C4-2B (cell line): ENCODE measurements around the gene TRIM69.

ENCODE experiments used
- H3K27ac ChIP-seq: fragments of 450-650 bp; 2 replicates; pipeline ENCODE4 v1.5.1; 2017
- ZFX ChIP-seq: fragments of 450-650 bp; IDR thresholded peaks from 2 replicates; pipeline ENCODE4 v1.6.1; 2017
- TF ChIP-seq, protein P1 (sequence below): fragments of 450-650 bp; conservative IDR thresholded peaks from 2 replicates; pipeline ENCODE4 v1.5.1; 2017; ENCODE audit warnings: mild to moderate bottlenecking

TRIM69 gene

DNA sequence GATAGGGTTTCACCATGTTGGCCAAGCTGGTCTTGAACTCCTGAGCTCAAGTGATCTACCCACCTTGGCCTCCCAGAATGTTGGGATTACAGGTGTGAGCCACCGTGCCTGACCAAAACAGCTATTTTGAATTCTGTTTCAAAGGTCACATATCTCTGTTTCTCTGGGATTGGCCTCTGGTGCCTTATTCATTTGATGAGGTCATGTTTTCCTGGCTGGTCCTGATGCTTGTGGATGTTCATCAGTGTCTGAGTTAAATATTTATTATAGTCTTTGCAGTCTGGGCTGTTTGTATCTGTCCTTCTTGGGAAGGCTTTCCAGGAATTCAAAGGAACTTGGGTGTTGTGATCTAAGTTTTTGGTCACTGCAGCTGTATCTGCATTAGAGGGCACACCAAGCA, 30.3 kb upstream of the TRIM69 start:
- no peak overlapping the region for H3K27ac ChIP-seq
- no peak for TF ChIP-seq ZFX
- TF ChIP-seq, protein P1, sequence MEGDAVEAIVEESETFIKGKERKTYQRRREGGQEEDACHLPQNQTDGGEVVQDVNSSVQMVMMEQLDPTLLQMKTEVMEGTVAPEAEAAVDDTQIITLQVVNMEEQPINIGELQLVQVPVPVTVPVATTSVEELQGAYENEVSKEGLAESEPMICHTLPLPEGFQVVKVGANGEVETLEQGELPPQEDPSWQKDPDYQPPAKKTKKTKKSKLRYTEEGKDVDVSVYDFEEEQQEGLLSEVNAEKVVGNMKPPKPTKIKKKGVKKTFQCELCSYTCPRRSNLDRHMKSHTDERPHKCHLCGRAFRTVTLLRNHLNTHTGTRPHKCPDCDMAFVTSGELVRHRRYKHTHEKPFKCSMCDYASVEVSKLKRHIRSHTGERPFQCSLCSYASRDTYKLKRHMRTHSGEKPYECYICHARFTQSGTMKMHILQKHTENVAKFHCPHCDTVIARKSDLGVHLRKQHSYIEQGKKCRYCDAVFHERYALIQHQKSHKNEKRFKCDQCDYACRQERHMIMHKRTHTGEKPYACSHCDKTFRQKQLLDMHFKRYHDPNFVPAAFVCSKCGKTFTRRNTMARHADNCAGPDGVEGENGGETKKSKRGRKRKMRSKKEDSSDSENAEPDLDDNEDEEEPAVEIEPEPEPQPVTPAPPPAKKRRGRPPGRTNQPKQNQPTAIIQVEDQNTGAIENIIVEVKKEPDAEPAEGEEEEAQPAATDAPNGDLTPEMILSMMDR: no peak

DNA sequence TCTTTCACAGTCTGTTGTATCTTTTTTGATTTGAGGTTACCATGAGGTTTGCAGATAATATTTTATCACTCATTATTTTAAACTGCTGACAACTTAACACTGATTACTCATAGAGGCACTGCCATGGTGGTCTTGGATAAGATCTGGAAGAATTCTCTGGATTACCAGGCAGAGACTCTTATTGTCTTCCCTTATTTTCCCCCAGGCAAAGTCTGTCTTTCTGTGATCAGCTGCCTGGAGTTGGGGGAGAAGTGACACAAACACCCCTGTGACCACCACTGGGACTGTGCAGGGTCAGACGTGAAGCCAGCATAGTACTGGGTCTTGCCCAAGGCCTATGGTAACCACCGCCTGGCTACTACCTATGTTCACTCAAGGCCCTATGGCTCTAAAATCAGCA, 29.9 kb upstream of the TRIM69 start:
- TF ChIP-seq, protein P1: no peak
- no peak for TF ChIP-seq ZFX
- H3K27ac ChIP-seq: no peak overlapping the region

DNA sequence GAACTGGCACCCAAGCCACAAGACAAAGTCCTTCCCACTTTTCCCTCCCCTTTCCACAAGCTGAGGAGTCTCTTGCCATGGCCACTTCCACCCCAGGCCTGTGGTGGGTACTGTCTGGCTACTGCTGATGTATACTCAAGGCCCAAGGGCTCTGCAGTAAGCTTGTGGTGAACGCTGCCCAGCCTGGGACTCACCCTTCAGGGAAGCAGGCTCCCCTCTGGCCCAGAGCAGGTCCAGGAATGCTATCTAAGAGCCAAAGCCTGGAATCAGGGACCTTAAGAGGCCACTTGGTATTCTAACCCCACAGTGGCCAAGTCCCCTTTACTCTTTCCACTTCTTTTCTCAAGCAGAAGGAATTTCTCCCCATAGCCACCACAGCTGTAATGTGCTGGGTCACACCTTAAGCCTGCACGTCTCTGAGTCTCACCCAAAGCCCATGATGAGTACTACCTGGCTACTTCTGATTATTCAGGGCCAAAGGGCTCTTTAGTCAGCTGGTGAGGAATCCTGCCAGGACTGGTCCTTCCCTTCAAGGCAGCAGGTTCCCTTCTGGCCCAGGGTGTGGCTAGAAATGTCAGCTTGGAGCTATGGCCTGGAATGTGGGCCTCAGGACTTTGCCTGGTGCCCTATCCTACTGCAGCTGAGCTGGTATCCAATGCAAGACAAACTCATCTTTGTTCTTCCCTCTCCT, 29.2 kb upstream of the TRIM69 start:
- no peak overlapping the region for H3K27ac ChIP-seq
- TF ChIP-seq, protein P1: no peak
- TF ChIP-seq ZFX: no peak

DNA sequence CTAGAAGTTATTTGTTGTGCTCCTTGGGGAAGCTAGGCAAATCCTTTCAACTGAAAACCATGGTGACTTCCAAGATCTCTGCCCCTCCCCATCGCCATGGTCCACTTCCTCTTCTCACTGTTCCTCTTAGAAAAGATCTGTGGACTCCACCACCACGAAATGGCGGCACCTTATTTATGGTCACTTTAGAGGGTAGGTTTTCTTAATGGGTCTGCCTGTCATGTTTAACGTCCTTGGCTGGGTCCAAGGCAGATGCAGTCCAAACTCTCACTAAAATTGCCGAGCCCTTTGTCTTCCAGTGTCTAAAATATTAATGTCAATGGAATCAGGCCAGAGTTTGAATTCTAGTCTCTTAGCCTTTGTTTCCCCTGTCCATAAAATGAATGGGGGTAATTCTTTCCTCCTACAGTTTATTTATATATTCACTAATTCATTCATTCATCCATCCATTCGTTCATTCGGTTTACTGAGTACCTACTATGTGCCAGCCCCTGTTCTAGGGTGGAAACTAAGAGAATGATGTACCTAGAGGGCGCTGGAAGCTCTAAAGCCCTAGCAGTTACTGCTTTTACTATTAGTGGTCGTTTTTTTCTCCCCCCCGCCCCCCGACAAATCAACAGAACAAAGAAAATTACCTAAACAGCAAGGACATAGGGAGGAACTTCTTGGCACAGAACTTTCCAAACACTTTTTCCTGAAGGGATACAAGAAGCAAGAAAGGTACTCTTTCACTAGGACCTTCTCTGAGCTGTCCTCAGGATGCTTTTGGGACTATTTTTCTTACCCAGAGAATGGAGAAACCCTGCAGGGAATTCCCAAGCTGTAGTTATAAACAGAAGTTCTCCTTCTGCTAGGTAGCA, 25.9 kb upstream of the TRIM69 start:
- no peak for TF ChIP-seq ZFX
- TF ChIP-seq, protein P1: peak; percentile 71
- H3K27ac ChIP-seq: peak overlapping the region; percentile 87

DNA sequence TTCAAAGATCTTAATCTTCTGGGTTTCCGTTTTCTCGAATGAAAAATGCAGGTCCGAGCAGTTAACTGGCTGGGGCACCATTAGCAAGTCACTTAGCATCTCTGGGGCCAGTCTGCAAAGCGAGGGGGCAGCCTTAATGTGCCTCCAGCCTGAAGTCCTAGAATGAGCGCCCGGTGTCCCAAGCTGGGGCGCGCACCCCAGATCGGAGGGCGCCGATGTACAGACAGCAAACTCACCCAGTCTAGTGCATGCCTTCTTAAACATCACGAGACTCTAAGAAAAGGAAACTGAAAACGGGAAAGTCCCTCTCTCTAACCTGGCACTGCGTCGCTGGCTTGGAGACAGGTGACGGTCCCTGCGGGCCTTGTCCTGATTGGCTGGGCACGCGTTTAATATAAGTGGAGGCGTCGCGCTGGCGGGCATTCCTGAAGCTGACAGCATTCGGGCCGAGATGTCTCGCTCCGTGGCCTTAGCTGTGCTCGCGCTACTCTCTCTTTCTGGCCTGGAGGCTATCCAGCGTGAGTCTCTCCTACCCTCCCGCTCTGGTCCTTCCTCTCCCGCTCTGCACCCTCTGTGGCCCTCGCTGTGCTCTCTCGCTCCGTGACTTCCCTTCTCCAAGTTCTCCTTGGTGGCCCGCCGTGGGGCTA, 25.1 kb upstream of the TRIM69 start, which contains the start of the genes B2M and PATL2:
TSS of gene B2M (plus strand) at position 422 of the 647 bp plus-strand sequence. CDS start at position 452, 30 bp downstream.
TSS of gene PATL2 (minus strand) at position 228 of the 647 bp plus-strand sequence. CDS start 34,833 bp downstream, outside the sequence.
- peak within 1 kb of the TSS; percentile 87 for H3K27ac ChIP-seq
- no peak for TF ChIP-seq ZFX
- TF ChIP-seq, protein P1: peak; percentile 11

DNA sequence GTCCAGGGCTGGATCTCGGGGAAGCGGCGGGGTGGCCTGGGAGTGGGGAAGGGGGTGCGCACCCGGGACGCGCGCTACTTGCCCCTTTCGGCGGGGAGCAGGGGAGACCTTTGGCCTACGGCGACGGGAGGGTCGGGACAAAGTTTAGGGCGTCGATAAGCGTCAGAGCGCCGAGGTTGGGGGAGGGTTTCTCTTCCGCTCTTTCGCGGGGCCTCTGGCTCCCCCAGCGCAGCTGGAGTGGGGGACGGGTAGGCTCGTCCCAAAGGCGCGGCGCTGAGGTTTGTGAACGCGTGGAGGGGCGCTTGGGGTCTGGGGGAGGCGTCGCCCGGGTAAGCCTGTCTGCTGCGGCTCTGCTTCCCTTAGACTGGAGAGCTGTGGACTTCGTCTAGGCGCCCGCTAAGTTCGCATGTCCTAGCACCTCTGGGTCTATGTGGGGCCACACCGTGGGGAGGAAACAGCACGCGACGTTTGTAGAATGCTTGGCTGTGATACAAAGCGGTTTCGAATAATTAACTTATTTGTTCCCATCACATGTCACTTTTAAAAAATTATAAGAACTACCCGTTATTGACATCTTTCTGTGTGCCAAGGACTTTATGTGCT, 24.5 kb upstream of the TRIM69 start:
- TF ChIP-seq, protein P1: no peak
- TF ChIP-seq ZFX: peak; percentile 21; the same call in 1 of the 2 replicates
- peak overlapping the region; percentile 87 for H3K27ac ChIP-seq
